SU-DHL-6 (cell line): ENCODE data around the gene TIPARP.

Source experiments
- EZH2phosphoT487 ChIP-seq: fragments of 200-600 bp; sonication (generic), shearing (Covaris generic); conservative IDR thresholded peaks from 2 replicates; pipeline ENCODE4 v1.6.1; 2018; ENCODE audit warnings: mild to moderate bottlenecking, antibody characterized with exemption, low read length, moderate library complexity, mixed read lengths
- TF ChIP-seq, protein P1 (sequence below): fragments of 200-600 bp; sonication (generic); IDR thresholded peaks from one replicate; pipeline ENCODE4 v1.5.1; 2017; ENCODE audit warnings: antibody characterized with exemption, mild to moderate bottlenecking, low read length, moderate library complexity; ENCODE audit not compliant: insufficient read depth, poor library complexity, severe bottlenecking

DNA sequence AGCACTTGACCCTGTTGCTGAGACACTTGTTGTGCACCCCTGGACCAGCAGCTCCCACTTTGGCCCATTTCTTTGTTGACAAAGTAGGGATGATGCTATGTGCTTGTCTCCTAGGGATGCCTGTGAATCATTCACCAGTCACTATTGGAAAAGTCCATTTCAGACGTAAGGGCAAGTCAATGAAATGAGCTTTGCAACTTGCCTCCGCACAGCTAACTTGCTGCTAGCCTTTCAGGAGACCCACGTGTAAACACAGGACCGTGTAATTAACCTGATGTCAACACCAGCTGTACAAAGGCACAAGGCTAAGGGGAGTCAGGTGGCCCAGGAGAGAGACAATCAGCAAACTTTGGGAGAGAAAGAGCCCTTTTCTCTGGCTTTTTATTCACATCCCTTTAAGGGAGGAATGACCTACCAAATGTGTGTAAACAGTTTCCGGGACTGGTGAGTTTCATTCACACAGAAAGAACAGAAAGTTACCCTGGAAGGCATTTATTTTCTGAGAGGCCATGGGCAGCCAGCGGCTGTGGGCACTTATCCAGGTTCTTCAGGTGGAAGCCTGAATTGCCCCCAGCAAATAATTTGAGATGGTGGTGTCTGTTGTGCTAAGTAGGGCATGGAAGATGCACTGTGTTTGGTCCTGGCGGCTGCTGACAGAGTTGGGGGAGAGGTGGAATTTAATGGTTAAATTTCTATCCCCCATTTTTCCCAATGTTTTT lies 54.0 kb downstream of the TIPARP start:
- TF ChIP-seq, protein P1, sequence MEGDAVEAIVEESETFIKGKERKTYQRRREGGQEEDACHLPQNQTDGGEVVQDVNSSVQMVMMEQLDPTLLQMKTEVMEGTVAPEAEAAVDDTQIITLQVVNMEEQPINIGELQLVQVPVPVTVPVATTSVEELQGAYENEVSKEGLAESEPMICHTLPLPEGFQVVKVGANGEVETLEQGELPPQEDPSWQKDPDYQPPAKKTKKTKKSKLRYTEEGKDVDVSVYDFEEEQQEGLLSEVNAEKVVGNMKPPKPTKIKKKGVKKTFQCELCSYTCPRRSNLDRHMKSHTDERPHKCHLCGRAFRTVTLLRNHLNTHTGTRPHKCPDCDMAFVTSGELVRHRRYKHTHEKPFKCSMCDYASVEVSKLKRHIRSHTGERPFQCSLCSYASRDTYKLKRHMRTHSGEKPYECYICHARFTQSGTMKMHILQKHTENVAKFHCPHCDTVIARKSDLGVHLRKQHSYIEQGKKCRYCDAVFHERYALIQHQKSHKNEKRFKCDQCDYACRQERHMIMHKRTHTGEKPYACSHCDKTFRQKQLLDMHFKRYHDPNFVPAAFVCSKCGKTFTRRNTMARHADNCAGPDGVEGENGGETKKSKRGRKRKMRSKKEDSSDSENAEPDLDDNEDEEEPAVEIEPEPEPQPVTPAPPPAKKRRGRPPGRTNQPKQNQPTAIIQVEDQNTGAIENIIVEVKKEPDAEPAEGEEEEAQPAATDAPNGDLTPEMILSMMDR = no peak
- TF ChIP-seq EZH2phosphoT487 = no peak
